ENCODE data around the gene SMYD3. TPM values are rescaled to one million over a fixed set of nuclear protein-coding genes. Genes with fewer than 3 reads are reported as not detected.

The SMYD3 gene
- total RNA-seq, 1 donor from 2014 or later = 22.9 TPM

DNA sequence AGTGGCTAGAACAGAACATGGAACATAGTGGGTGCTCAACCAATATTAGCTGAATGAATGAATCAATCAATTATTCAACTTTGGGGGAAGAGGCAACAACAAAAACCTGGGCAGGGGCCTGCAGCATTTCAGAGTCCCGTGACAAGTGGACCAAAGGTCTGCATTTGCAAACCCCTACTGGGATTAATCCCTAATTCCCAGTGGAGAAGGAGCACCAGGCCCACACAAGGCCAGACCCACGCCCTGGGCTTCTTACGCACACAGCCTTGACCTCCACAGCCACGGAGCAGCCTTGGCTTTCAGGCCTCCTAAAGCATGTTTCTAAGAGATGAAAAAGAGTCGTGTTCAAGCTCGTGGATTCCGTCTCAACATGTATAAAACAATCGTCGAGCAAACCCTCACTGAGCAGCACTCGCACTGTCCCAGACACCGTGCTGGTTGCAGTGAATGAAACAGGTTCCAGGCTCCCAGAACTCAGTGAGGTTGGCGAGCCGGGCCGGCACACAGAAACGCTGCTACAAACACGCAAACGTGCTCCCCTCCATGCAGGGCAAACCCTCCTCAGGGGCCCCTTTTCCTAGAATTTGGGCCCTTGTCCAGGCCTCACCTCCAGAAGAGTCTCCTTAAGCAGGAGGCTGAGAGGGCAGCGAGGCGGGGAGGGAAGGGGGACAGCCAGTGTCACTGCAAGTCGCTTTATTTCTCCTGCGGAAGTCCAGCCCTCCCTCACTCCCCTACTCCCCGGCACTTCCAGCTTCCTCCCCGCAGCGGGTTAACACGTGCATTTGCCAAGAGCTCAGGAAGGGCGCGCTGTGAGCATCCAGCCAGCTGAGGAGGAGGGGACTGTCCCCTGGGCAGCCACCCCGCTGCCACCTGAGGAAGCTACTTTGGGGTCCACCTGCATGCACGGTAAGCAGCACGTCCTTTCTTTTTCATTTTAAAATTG lies 795.8 kb downstream of the SMYD3 start:
- intact Hi-C loops (cut with micrococcal nuclease) = no loop called here

GRCh38 chr1:245707941-245708340 lies 799.1 kb downstream of the SMYD3 start:
- intact Hi-C loops (cut with micrococcal nuclease) = no loop called here

GRCh38 chr1:245704765-245705164 lies 802.3 kb downstream of the SMYD3 start:
- intact Hi-C loops (cut with micrococcal nuclease) = no loop called here

GRCh38 chr1:245704341-245704740 lies 802.7 kb downstream of the SMYD3 start:
- intact Hi-C loops (cut with micrococcal nuclease) = no loop called here

GRCh38 chr1:245702346-245702745 lies 804.7 kb downstream of the SMYD3 start:
- intact Hi-C loops (cut with micrococcal nuclease) = no loop called here

DNA sequence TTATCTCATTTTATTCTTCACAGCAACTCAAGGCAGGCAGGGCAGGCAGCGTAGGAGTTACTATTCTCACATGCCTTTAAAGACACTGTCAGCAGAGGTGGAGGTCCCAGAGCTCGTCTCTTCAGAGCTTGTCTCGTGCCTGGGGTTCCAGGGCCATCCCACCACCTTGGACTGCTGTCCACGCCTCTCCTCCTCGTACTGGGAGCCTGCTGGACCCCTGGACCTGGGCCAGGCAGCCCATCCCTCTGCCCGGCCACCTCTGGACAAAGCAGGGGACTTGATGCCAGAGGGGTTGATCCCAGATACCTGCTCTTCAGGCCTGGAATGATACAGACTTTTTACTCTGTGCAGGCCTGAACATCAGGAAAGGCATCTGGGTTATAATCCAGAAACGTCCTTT lies 805.4 kb downstream of the SMYD3 start:
- intact Hi-C loops (cut with micrococcal nuclease) = no loop called here

GRCh38 chr1:245700631-245701030 lies 806.4 kb downstream of the SMYD3 start:
- intact Hi-C loops (cut with micrococcal nuclease) = no loop called here

Other genes with a start within 250 kb of the SMYD3 start
- gene TFB2M, start 59.0 kb upstream of the SMYD3 start, total RNA-seq = 13.6 and 14.4 TPM in 2 replicates
- gene CNST, start 59.2 kb upstream of the SMYD3 start, total RNA-seq = 27.2 and 28.7 TPM in 2 replicates
- 20.3 and 21.3 TPM in 2 replicates for gene SCCPDH, start 217.1 kb upstream of the SMYD3 start, total RNA-seq